Measurements from ENCODE around the gene EPHA2.
A peak's percentile ranks its signal among the peaks of the same experiment; 100 is the strongest.

The EPHA2 gene

DNA sequence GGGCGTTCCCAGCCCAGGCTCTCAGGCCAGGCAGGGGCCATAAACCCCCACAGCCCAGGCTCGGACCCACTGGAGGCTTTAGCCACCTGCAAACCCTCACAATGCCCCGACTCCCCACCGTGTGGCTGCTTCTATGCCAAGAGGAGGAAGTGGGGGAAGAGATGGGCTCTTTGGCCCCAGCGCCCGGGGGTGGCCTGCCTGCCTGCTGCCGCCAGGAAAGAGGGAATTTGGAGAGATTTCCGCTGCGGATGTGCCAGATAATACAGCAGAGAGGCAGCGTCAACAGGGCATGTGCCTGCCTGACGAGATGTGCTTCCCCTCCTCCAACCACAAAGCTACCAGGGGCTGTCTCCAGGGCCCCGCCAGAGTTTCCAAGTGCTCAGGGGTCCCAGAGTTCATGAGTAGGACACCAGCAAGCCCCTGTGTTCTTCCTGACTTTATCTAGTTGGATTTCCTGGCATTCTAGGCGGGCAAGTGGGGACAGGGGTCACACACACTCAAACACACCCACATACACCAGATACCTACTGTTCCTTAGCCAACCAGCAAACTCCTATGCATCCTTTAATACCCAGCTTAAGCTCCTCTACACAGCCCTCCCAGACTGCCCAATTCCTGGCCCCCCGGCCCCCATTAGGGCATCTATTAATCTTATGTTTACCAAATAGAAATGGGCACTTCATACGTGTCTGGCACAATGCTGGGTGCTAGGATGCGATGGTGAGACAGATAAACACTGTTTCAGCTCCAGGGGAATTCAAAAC is 14.1 kb downstream of the EPHA2 start:
- Histone ChIP-seq H3K27ac (ENCODE audit: low read depth, low read length) (peak overlapping the region; percentile 33), H3K27me3 (ENCODE audit: control insufficient read depth, insufficient read depth, low read length) (peaks cover 2% of the 10 kb centered on the region), H3K9ac (ENCODE audit: low read length) (no peak overlapping the region), H3K4me3 (ENCODE audit: low read length) (no peak overlapping the region), H3K4me1 (ENCODE audit: control insufficient read depth, insufficient read depth, low read length) (peaks cover 12% of the 10 kb centered on the region), H3K36me3 (ENCODE audit: control insufficient read depth, insufficient read depth, low read length) (peaks cover 2% of the 10 kb centered on the region)

- peaks cover 2% of the 10 kb centered on the region for H3K36me3 ChIP-seq (ENCODE audit: control insufficient read depth, insufficient read depth, low read length)
- no peak overlapping the region for H3K9ac ChIP-seq (ENCODE audit: low read length)
- no peak overlapping the region for H3K4me3 ChIP-seq (ENCODE audit: low read length)
- no peaks in the 10 kb centered on the region for H3K4me1 ChIP-seq (ENCODE audit: control insufficient read depth, insufficient read depth, low read length)
- no peak overlapping the region for H3K27ac ChIP-seq (ENCODE audit: low read depth, low read length)
- H3K27me3 ChIP-seq (ENCODE audit: control insufficient read depth, insufficient read depth, low read length), result no peaks in the 10 kb centered on the region
Measured at GRCh38 chr1:16140068-16140596, 15.7 kb downstream of the EPHA2 start.

DNA sequence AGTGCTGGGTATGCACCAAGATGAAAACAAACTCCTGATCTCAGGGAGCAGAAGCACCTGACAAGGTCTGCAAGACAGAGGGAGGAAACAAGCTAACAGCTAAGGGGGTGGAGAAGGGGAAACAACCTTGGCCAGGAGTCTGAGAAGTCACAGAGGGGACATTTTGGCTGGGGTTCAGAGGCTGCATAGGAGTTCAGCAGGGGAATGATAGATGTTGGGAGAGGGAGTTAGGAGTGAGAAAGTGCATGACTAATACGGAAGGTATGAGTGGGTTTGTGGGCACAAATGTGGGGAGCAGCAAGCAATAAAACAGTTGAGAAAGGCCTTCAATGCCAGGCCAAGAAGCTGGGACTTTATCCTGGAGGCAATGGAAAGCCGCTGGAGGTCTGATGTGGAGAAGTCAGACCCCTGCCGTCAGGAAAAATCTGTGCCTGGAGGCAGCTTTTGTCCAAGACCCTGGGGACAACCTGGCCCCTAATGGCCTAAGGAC is 16.4 kb downstream of the EPHA2 start:
- Histone ChIP-seq H3K36me3 (ENCODE audit: control insufficient read depth, insufficient read depth, low read length) (peaks cover 2% of the 10 kb centered on the region), H3K4me1 (ENCODE audit: control insufficient read depth, insufficient read depth, low read length) (no peaks in the 10 kb centered on the region), H3K27me3 (ENCODE audit: control insufficient read depth, insufficient read depth, low read length) (no peaks in the 10 kb centered on the region), H3K9ac (ENCODE audit: low read length) (no peak overlapping the region), H3K4me3 (ENCODE audit: low read length) (no peak overlapping the region), H3K27ac (ENCODE audit: low read depth, low read length) (no peak overlapping the region)

DNA sequence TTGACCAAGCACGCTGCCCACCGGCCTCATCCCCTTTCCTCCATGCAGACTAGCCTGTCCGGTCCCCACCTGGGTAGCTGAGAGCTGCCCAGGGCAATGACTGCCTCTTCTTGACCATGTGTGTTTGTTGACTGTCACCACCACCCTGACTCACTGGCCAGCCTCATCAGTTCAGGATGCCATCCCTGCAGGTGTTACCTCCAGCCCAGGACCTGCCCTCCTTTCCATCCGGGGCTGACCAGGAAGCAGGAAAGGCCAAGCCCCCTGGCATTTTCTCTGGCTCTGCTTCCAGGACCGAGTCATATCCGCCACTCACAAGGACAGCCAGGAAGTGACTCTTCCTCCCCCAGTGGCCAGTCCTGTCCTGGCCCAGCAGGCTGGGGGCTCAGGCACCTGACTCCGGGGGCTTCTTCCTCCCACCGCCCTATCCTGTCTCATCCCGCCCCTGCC is 17.1 kb downstream of the EPHA2 start:
- peaks cover 2% of the 10 kb centered on the region for H3K36me3 ChIP-seq (ENCODE audit: control insufficient read depth, insufficient read depth, low read length)
- no peaks in the 10 kb centered on the region for H3K27me3 ChIP-seq (ENCODE audit: control insufficient read depth, insufficient read depth, low read length)
- no peak overlapping the region for H3K9ac ChIP-seq (ENCODE audit: low read length)
- no peak overlapping the region for H3K4me3 ChIP-seq (ENCODE audit: low read length)
- H3K27ac ChIP-seq (ENCODE audit: low read depth, low read length), result no peak overlapping the region
- H3K4me1 ChIP-seq (ENCODE audit: control insufficient read depth, insufficient read depth, low read length), result no peaks in the 10 kb centered on the region

DNA sequence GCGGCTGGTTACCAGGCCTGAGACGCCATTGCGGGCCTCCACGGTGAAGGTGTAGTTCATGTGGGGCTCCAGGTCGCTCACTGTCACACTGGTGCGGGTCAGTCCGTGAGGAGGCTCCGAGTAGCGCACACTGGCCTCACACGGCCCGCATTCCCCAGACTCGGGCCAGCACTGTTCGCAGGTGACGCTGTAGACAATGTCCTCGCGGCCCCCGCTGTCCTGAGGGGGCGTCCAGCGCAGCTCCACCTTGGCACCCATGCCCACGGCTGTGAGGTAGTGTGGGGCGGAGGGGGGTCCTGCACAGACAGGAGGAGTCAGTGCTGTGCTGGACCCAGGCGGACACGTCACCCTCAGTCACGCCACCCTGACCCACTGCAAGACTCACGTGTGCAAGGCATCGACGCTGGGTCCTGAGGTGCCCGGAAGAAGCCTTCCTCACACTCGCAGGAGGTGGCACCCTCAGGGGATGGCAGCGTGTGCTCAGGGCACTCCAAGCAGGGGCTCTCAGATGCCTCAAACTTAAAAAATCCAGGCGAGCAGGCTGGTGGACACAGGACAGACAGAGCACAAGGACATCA is 17.9 kb downstream of the EPHA2 start:
- Histone ChIP-seq H3K36me3 (ENCODE audit: control insufficient read depth, insufficient read depth, low read length) (peaks cover 2% of the 10 kb centered on the region), H3K9ac (ENCODE audit: low read length) (no peak overlapping the region), H3K27me3 (ENCODE audit: control insufficient read depth, insufficient read depth, low read length) (no peaks in the 10 kb centered on the region), H3K4me1 (ENCODE audit: control insufficient read depth, insufficient read depth, low read length) (no peaks in the 10 kb centered on the region), H3K27ac (ENCODE audit: low read depth, low read length) (no peak overlapping the region), H3K4me3 (ENCODE audit: low read length) (no peak overlapping the region)

GRCh38 chr1:16135501-16135900 is 20.4 kb downstream of the EPHA2 start:
- H3K36me3 ChIP-seq (ENCODE audit: control insufficient read depth, insufficient read depth, low read length), result peaks cover 7% of the 10 kb centered on the region

GRCh38 chr1:16134906-16135305 is 21.0 kb downstream of the EPHA2 start:
- H3K4me3 ChIP-seq (ENCODE audit: low read length), result no peak overlapping the region
- no peaks in the 10 kb centered on the region for H3K4me1 ChIP-seq (ENCODE audit: control insufficient read depth, insufficient read depth, low read length)
- H3K36me3 ChIP-seq (ENCODE audit: control insufficient read depth, insufficient read depth, low read length), result peaks cover 7% of the 10 kb centered on the region
- no peak overlapping the region for H3K9ac ChIP-seq (ENCODE audit: low read length)
- no peak overlapping the region for H3K27ac ChIP-seq (ENCODE audit: low read depth, low read length)
- H3K27me3 ChIP-seq (ENCODE audit: control insufficient read depth, insufficient read depth, low read length), result no peaks in the 10 kb centered on the region

More at GRCh38 chr1:16135501-16135900, 20.4 kb downstream of the EPHA2 start:
- Histone ChIP-seq H3K4me1 (ENCODE audit: control insufficient read depth, insufficient read depth, low read length) (no peaks in the 10 kb centered on the region), H3K9ac (ENCODE audit: low read length) (no peak overlapping the region), H3K27me3 (ENCODE audit: control insufficient read depth, insufficient read depth, low read length) (no peaks in the 10 kb centered on the region), H3K4me3 (ENCODE audit: low read length) (no peak overlapping the region), H3K27ac (ENCODE audit: low read depth, low read length) (no peak overlapping the region)

DNA sequence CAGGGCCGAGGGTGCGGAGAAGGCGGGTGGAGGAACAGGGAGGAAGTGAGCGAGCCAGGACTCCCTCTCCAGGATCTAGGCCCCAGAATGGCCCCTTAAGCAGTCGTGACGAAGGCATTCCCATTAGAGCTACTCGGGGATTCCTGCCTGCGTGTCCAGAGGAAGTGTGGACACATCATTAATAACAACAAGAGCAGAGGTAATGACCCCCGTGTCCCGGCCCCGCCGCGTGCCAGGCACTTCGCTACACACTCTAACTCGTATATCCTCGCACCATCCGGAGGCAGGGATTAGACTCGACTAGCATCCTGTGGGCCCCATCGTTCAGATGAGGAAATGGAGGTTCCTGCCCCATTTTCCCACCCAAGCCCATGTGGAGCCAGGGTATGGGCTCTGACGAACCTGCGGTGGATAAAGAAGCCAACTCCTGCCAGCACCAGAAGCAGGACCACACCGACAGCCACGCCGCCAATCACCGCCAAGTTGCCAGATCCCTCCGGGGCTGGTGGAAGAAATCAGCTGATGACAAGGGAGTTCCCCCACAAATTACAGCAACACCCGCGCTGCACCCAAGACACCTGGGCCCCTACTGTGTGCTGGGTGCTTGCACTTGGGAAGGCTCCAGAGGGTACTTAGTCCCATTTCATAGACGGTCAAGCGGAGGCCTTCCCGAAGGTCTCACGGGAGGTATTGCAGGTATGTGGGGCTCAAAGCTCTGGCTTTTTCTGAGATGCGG is 21.6 kb downstream of the EPHA2 start:
- Histone ChIP-seq H3K4me3 (ENCODE audit: low read length) (no peak overlapping the region), H3K9ac (ENCODE audit: low read length) (no peak overlapping the region), H3K27ac (ENCODE audit: low read depth, low read length) (no peak overlapping the region), H3K4me1 (ENCODE audit: control insufficient read depth, insufficient read depth, low read length) (no peaks in the 10 kb centered on the region), H3K27me3 (ENCODE audit: control insufficient read depth, insufficient read depth, low read length) (no peaks in the 10 kb centered on the region), H3K36me3 (ENCODE audit: control insufficient read depth, insufficient read depth, low read length) (peaks cover 9% of the 10 kb centered on the region)

DNA sequence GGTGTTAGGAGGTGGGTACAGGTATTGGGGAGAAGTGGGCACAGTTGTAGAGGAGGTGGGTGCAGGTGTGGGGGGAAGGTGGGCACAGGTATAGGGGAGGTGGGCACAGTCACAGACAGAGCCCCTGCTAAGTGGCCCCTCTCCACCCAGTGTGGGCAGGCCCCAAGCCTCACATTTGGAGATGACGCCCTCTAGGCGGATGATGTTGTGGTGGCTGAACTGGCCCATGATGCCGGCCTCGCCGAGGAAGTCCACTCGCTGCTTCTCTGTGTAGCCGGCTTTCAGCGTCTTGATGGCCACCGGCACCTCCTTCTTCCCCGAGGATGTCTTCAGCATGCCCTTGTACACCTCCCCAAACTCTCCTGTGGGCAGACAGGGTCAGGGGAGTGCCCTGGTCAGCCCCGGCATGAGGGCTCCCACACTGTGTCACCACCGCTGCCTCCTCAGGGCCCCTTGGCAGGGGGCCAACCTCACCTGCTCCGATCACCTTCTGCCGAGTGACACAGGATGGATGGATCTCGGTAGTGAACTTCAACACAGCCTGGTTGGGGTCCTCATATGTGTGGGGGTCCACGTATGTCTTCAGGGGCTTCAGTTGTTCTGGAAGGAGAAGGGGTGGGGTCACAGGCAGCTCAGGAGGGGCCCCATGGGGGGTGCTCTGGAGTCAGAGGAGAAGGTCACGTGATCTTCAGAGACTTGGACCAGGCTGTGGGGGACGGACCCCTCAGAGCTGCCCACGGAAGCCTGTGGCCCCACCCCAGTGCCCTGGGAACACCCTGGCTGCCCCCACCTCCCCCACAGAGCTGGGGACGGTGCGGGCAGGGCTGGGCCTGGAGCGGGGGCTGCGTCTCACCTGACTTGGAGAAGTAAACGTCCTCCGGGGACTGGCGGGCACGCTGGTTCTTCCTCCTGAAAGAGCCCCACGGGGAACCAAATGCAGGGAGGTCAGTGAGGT is 22.6 kb downstream of the EPHA2 start:
- Histone ChIP-seq H3K9ac (ENCODE audit: low read length) (no peak overlapping the region), H3K27ac (ENCODE audit: low read depth, low read length) (no peak overlapping the region), H3K4me3 (ENCODE audit: low read length) (no peak overlapping the region), H3K36me3 (ENCODE audit: control insufficient read depth, insufficient read depth, low read length) (peaks cover 9% of the 10 kb centered on the region), H3K27me3 (ENCODE audit: control insufficient read depth, insufficient read depth, low read length) (no peaks in the 10 kb centered on the region), H3K4me1 (ENCODE audit: control insufficient read depth, insufficient read depth, low read length) (no peaks in the 10 kb centered on the region)

- Histone ChIP-seq H3K4me3 (ENCODE audit: low read length) (no peak overlapping the region), H3K27ac (ENCODE audit: low read depth, low read length) (no peak overlapping the region), H3K9ac (ENCODE audit: low read length) (no peak overlapping the region), H3K36me3 (ENCODE audit: control insufficient read depth, insufficient read depth, low read length) (peaks cover 8% of the 10 kb centered on the region), H3K4me1 (ENCODE audit: control insufficient read depth, insufficient read depth, low read length) (no peaks in the 10 kb centered on the region), H3K27me3 (ENCODE audit: control insufficient read depth, insufficient read depth, low read length) (no peaks in the 10 kb centered on the region)
Measured at GRCh38 chr1:16132325-16132785, 23.5 kb downstream of the EPHA2 start.

- no peaks in the 10 kb centered on the region for H3K4me1 ChIP-seq (ENCODE audit: control insufficient read depth, insufficient read depth, low read length)
- H3K4me3 ChIP-seq (ENCODE audit: low read length), result no peak overlapping the region
- H3K27ac ChIP-seq (ENCODE audit: low read depth, low read length), result no peak overlapping the region
- no peak overlapping the region for H3K9ac ChIP-seq (ENCODE audit: low read length)
- H3K36me3 ChIP-seq (ENCODE audit: control insufficient read depth, insufficient read depth, low read length), result peaks cover 8% of the 10 kb centered on the region
- H3K27me3 ChIP-seq (ENCODE audit: control insufficient read depth, insufficient read depth, low read length), result no peaks in the 10 kb centered on the region
Measured at GRCh38 chr1:16131636-16132324, 24.1 kb downstream of the EPHA2 start.

Measured in rectal smooth muscle tissue (tissue), 1 donor.